HG03045 (cell line): ENCODE results near the gene LZTR1.

Source experiments
- ATAC-seq: cut with Tn5 transposase; IDR thresholded peaks from one replicate; pipeline ENCODE4 v1.9.1; 2021; ENCODE audit warnings: mild to moderate bottlenecking, moderate library complexity; ENCODE audit not compliant: unreplicated experiment

Gene LZTR1

DNA sequence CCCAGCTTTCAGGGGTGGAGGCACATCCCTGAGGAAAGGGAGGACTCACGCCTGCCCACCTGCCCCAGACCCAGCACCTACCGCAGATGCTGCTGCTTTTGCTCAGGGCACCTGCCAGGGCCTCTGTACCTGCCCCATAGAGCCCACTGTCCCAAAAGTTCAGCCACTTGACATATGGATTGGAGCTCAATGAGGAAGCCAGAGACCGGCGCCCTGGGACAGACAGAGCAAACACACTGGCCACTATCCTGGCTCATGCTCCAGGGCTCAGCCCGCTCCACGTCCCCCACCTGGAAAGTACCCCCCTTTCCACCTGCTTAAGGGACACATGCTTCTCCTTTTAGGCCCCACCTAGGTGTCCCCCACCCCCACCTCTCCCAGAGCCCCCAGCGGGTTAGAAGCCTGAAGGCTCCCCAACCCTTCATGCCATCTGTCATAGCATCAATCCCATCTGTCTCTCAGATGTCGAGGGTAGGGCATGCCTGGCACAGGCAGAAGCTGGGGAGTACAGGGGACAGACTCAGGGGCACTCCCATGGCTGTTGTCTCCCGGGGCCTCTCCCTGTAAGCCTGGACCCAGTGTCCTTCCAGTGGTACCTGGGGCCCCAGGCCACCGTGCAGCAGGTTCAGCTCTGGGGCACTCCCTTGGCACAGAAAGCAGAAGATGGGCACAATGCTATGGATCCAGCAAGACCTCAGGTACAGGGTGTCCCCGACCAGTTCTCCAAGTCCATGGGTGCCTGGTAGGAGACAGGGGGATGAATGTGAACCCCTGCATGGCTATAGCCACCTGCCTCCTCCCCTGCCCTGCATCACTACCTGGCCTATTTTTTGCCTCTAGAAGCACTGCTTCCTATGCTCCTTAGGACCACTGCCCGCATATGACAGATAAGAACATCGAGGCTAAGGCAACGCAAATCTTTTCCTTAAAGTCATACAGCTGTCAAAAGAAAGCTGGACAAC is 30.6 kb downstream of the LZTR1 start:
- ATAC-seq = no peak

GRCh38 chr22:21013657-21014201 is 31.6 kb downstream of the LZTR1 start:
- ATAC-seq = no peak

GRCh38 chr22:21014202-21014725 is 32.2 kb downstream of the LZTR1 start:
- ATAC-seq = peak; percentile 73

DNA sequence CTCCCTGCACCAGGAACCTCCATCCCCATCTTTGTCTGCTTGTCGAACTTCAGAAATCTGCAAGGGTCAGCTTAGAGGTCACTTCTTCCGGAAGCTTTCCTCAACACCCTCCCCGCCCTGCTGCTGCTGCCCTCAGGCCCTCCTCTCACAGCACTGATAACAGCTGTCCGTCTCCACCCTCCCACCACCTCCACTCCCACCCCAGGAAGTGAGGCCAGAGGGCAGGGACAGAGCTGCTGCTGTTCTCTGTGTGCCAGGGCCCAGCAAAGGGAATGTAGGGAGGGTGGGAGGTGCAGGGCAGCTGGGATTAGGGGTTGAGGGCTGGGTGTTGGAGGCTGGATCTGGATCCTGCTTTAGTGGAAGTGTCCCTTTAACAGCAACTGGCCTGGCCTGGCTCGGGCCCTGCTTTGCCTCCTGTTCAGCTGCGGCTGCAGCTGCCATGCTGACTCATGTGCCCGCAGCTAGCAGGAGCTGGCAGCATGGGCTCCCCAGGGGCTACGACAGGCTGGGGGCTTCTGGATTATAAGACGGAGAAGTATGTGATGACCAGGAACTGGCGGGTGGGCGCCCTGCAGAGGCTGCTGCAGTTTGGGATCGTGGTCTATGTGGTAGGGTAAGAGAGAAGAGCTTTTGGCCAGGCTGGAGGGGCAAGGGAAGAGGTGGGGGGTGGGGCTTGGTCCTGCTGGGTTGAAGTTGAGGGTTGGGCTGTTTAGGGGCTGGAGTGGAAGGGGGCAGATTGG is 32.8 kb downstream of the LZTR1 start, which contains the start of gene P2RX6:
P2RX6 (plus strand) TSS at position 440 of the 740 bp plus-strand sequence; CDS start at position 450, 10 bp downstream.
- no peak for ATAC-seq

DNA sequence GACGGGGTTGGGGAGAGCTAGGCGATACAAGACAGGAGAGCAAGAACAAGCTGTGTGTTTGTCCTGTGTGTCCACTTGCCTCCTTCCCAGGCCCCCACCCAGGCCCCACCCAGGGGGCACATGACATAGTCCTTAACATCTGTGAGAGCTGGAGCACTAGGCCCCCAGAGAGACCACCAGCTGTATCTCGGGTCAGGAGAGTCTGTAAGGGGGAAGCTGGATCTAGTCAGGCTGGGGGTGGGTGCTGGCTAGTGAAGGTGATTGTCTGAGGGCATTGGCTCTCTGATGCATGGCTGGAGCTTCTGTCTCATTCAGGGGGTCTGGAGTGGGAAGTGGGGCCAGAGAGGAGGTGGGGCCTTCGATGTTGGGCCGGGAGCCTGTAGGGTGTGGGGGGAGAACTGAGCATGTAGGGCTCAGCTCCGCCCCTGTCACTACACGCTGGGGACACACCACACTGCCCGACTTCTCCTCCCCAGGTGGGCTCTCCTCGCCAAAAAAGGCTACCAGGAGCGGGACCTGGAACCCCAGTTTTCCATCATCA is 33.4 kb downstream of the LZTR1 start:
- ATAC-seq = no peak

- ATAC-seq = no peak
Observed at GRCh38 chr22:21016644-21017420, 34.7 kb downstream of the LZTR1 start.

DNA sequence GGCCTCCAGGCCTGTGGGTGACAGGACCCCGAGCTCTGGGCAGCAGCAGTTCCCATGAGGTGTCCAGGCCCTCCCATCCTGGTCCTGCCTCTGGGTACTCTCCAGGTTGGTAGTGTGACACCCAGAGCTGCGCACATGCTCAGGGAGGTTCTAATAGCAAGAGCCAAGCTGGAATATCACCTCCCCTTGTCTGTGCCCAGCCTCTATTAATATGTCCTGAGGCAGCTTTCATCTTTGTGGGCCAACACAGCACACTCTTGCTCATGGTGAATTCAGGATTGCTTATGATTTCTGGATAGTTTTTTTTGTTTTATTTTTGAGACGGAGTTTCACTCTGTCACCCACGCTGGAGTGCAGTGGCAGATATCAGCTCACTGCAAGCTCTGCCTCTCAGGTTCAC is 36.2 kb downstream of the LZTR1 start:
- no peak for ATAC-seq

GRCh38 chr22:21020802-21021429 is 38.8 kb downstream of the LZTR1 start:
- ATAC-seq = no peak

DNA sequence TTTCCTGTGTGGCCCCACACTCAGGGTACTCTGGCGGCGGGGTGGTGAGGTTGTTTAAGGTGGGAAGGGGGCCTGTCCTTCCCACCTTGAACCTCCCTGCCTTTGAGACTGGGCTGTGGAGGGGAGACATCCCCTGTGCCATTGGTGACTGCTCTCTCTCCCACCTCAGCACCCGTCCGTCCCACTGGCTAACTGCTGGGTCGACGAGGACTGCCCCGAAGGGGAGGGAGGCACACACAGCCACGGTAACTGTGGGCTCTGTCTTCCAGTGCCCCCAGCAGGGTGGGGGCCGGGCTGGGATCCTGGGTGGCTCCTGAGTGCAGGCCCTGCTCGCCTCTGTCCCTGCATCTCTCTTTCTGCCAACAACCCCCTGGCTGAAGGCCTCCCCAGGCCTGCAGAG is 40.4 kb downstream of the LZTR1 start:
- ATAC-seq = no peak

DNA sequence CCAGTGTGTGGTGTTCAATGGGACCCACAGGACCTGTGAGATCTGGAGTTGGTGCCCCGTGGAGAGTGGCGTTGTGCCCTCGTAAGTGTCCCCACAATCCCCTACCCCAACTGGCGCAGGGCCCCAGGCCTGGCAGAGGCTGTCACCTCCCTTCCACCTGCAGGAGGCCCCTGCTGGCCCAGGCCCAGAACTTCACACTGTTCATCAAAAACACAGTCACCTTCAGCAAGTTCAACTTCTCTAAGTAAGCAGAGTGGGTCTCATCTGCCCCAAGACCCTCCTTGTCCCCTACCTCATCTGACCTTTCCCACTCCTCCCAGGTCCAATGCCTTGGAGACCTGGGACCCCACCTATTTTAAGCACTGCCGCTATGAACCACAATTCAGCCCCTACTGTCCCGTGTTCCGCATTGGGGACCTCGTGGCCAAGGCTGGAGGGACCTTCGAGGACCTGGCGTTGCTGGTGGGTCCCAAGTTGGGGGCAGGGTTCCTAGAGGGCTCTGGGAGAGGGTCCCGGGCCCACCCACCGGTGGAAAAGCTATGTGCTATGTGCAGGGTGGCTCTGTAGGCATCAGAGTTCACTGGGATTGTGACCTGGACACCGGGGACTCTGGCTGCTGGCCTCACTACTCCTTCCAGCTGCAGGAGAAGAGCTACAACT is 41.0 kb downstream of the LZTR1 start:
- no peak for ATAC-seq

DNA sequence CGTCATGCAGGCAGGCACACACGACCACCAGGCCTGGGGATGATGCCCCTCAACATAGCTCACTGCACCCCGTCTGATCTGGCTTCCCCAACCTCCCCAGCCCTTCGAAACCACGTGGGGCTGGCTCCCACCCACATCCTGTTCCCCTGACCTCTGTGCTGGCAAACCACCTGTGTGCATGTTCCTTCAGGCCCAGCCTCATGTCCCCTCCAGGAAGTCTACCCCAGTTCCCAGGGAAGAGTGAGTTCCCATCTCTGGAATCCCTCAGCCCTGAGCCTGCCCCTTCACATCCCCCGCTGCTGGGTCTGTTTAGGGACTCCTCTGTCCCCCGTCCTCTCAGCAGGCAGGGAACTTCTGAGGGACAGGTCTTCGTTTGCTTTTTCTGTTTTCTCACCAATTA is 43.2 kb downstream of the LZTR1 start:
- no peak for ATAC-seq

GRCh38 chr22:21025763-21026755 is 44.0 kb downstream of the LZTR1 start:
- ATAC-seq = no peak

DNA sequence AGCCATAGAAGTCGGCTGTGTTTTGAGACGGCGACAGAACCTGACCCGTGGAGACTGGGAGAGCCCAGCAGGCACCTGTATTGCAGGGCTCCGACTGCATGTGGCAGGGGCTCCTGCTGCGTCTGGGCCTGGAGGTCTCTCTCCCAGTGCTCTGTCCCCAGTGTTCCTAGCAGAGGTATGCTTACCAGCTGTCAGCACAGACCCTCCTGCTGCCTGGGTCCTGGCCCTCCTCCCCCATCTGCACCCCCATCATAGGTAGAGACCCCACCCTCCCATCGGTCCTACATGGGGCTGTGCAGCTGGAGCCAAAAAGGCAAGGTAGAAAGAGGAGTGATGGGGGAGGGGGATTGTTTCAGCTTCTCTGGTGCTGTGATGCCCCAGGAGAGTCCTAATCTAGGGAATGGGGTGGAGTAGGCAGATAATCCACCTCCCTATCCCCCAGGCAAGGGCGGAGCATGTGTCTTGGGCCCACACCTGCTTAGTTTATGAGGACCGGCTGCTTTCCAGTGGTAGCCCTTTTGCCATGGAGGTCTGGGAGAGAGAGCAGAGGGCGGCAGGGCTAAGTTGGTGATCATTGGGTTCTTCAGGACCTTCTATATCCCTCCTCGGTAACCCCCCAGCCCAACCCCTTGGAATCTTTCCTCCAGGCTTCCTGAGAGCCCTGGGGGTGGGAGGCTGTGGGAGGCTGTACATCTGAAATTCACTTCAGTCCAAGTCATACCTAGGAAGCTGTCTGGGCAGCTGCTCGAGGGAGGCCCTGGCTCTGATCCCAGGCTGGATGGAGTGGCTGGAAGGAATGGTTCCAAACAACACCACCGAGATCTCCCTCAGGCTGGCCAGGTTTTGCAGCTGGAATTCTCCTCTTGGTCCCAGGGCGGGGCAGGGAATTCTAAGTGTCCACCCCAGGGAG is 44.9 kb downstream of the LZTR1 start:
- no peak for ATAC-seq

GRCh38 chr22:21028277-21029251 is 46.5 kb downstream of the LZTR1 start:
- no peak for ATAC-seq

DNA sequence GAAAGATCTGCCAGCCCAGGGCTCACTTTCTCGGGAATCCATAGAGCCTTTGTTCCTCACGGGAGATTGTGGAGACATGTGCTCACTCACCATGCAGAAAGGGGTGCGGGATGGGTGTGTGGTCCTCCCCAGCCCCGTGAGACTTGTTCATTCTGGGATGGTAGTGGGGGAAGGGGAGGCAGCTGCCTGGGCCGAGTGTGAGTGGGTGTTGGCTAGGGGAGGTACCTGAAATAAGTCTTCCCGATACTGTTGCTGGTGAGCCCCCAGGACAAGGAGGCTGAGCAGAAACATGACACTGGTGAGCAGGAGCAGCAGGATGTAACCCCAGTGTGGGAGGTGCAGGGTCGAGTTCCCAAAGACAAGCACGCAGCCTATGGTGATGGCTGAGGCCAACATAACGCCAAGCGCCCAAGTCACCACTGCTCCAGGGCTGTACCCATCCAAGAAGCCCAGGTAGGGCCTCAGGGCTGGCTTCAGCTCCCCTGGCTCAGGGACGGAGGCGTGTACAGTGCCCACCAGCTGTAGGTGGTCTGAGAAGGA is 47.5 kb downstream of the LZTR1 start:
- ATAC-seq = no peak

DNA sequence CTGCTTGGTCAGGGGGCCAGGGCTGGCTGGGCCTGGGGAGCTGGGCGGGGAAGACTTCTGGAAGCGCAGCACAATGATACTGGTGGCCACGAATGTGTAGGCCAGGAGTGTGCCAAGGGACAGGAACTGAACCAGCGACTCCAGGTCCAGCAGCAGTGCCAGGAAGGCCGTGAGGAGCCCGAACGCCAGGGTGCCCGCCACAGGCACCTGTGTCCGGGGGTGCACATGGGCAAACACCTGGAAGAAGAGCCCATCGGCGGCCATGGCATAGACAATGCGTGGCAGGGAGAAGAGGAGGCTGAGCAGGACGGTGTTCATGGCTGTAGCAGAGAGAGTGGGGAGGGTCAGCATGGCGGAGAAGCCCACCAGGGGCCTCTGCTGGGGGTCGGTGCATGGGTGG is 47.9 kb downstream of the LZTR1 start:
- ATAC-seq = no peak
